ENCODE results near the gene TMEM30A. TPM values are rescaled to one million over a fixed set of nuclear protein-coding genes. Genes with fewer than 3 reads are reported as not detected.

TMEM30A gene
- polyA plus RNA-seq (2014; cell fraction: cytosol; rRNA removed) = 49.6 and 50.8 TPM in 2 replicates
- polyA plus RNA-seq (2014; cell fraction: nucleus; rRNA removed) = 24.2 and 24.6 TPM in 2 replicates

DNA sequence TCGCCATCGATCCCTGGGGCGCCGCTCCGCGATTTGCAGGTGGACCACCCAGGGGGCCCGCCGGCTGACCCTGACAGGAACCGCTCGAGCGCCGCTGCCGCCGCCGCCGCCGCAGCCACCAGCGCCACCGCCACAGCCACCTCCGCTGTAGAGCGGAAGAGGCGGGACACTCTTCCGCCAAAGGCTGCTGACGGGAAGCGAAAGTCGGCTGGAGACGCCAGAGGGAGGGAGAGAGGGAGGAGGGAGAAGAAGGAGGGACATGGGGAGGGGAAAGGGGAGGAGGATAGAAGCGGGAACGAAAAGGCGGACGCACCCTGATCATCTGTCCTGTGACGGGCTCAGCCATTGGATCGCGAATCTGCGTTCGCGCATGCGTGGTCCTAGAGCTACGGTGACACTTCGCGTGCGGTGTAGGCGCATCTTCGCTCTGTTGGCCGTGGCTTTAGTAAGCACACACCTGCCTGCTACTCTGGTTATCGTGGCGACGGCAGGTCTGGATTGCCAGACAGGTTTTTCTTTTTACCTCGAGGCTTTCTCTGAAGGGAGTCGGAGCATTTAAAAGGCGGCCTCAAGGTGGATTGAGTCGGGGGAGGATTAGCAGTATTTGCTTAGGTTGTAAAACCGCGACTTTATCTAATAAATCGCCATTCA, at the start of gene TMEM30A:
TSS of gene TMEM30A (minus strand) at position 161 of the 651 bp plus-strand sequence. CDS start at position 7, 154 bp downstream.
- DNase-seq (ENCODE audit: low spot score) = peak; percentile 100

DNA sequence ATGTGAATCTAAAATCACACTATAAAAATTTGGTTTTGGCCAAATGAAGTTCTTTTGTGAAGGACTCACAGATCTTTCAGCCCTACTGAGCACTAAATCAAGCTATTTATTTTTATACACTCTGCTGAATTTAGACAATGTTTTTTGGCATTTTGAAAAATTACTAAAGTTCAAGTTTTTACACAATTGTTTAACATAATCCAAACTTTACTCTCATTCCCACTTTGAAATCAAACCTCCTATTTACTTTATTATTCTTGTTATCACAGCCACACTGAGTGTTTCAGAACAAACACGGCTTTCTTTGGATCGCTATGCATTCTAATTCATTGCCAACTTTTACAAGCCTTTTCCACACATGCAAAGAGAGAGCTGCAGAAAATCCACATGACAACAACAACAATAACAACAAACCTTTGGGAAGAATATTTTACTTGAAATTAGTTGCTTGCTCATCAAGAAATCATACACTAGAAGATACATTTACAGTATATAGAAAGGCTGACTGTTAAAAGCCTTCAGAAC, 49.1 kb upstream of the TMEM30A start:
- no peak for DNase-seq (ENCODE audit: low spot score)

GRCh38 chr6:75331151-75331550, 46.6 kb upstream of the TMEM30A start:
- DNase-seq (ENCODE audit: low spot score) = no peak

DNA sequence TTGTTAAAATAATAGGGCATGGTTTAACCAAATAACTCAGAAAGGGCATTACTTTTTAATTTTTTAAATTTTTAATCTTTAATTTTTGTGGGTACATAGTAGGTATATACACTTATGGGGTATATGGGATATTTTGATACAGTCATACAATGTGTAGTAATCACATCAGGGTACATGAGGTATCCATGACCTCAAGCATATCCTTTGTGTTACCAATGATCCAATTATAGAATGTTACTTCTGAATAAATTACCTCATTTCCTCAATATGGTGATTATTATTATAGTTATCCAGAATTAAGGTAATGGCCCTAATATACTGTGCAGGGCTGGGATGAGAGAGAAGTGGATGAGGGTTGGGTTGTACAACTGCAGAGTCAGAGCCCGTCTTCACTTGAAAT, 45.1 kb upstream of the TMEM30A start:
- no peak for DNase-seq (ENCODE audit: low spot score)

DNA sequence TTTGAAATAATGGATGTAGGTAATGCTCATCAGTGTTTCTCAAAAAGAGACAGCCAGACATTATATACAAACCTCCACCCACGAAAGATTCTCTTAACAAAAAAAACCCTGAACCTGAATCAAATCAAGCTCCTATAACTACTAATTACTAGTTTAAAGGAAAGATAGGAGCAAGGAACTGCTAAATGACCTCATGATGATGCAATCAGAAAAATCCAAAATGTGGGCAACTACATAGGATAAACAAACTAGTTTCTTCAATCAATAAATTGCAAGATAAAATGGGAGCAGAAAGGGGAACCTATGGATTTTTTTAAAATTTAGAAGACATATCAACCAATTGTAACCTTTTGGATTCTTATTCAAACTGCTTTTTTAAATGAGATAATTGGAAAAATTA, 43.2 kb upstream of the TMEM30A start:
- DNase-seq (ENCODE audit: low spot score) = no peak

DNA sequence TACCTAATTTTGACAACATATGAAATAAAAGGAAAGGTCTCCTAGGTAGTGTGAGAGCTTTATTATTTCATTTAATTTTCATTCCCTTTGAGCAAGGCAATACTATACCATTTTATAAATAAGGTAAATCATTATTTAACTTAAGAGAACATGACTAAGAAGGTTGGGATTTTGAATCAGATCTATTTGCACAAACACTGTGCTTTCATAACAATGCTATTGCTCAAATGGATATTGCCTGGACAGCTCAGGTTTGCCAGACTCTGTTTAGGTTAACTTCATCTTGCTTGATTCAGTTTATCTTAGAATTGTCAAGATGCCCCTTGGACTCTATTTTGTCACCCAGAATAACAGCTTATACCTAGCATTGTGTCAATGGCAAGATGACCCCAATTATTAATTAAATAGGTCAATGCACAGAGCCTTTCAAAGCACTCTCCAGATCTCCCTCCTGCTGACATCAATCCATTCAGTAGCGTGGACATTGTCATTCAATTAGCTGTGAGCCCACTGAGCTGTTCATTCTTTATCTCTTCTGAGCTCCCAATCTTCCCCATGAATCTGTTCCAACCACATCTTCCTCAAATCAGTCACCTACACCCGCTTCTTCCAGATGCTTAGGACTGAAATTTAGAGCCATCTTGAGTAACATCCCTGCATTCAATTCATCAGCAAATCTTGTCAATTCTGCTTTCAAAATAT, 42.1 kb upstream of the TMEM30A start:
- DNase-seq (ENCODE audit: low spot score) = peak; percentile 17

- no peak for DNase-seq (ENCODE audit: low spot score)
Measured at GRCh38 chr6:75318900-75319299, 34.3 kb upstream of the TMEM30A start.

GRCh38 chr6:75317503-75318206, 33.1 kb upstream of the TMEM30A start:
- DNase-seq (ENCODE audit: low spot score) = no peak

DNA sequence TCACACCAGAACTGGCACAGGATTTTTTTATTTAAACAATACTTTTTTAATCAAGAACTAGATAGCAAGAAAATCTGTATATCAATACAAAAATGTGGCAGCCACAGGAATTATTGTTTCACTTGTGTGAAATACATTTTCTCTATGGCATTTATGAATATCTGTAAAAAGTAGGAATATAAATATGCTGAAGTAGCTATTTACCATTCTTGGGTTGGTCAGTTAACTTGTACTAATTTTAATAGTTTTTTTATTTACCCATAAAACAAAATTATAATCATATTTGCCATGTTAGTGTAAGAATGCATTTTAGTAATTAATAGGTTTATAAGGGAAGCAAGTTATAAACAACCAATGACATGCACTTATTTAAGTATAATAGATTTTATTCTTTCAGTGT, 31.4 kb upstream of the TMEM30A start:
- no peak for DNase-seq (ENCODE audit: low spot score)

DNA sequence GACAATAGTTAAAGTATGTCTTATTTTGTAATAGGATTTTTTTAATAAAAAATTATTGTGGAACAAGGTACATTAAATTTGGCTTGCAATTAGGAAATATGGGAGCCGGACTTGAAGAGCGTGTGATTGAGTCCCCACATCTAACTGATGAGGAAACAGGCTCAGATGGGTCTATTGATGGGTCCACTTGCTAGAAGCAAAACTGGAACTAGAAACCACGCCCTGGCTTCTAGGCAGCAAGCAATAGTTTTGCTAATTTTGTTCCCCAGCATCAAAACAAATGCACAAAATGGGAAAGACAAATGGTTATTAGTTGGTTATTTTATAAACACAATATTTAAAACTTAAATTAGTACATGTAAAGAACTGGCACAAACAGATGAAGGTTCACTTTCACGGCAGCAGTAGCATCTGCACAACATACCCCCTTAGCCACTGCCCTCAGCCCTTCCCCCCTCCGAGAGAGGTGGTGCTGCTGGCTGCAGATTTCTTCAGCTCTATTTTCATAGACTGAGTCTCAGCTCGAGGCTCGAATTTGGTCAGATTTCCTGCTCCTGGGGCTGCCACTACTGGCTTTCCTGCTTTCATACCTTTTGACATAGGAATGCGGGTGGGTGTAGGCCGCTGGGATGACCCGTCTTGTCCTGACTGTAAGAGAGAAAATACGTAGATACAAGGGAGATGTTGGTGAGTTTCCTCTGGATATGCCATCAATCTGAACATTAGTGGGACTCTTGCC, 23.8 kb upstream of the TMEM30A start:
- no peak for DNase-seq (ENCODE audit: low spot score)

- DNase-seq (ENCODE audit: low spot score) = no peak
Measured at GRCh38 chr6:75307364-75308004, 22.9 kb upstream of the TMEM30A start.

DNA sequence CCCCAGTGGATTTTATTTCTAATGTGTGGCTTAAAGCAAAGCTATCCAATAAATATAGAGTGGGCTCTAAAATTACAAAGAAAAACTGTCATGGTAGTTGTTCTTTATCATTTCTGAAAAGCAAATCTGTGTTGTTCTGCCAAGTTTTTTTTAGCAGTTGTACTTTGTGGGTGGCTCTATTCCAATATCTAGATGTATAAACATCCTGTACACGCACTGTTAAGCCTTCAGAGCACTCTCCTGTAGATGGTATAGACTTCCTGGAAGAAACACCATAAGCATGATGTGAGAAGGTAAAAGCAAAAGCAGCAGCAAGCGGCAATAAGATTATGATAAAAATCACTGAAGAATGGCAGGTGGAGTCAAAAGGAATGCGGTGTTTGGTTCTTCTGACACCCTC, 21.5 kb upstream of the TMEM30A start:
- DNase-seq (ENCODE audit: low spot score) = no peak

GRCh38 chr6:75305573-75305972, 21.0 kb upstream of the TMEM30A start:
- DNase-seq (ENCODE audit: low spot score) = no peak

DNA sequence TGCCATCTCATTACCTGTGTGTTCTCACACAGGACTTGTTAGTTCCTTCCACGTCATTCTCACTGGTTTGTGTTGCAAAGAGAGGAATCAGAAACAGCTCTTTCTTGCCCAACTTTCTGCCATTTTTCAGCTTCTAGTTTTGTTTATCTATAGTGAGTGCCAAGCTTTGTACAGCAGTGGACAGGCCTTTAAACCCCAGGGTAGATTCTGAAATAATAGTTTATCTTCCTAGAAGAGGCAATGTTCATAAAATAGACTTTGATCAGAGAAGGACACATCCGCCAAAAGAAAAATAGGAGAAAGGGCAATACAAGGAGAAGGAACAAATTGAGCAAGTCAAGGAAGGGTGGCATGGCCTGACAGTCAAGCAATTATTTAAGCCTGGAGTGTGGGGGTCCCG, 17.7 kb upstream of the TMEM30A start:
- no peak for DNase-seq (ENCODE audit: low spot score)

DNA sequence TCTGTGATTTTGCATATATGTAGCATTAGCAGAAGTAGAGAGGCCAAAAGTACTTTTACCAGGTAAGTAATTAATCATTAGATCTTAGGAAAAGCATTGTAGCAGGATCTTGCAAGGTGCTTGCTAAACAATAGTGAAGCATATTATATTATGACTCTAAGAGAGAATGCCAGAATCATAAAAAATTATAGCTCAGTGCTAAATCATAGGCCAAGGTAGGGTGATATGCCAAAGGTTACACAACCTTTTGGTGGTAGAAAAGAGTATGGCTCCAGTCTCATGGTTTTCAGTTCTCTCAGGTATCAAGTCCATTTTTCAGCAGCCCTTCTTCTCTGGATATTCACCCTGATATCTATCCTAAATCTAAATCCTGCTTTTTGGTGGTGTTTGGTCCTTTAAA, 16.9 kb upstream of the TMEM30A start:
- no peak for DNase-seq (ENCODE audit: low spot score)

DNA sequence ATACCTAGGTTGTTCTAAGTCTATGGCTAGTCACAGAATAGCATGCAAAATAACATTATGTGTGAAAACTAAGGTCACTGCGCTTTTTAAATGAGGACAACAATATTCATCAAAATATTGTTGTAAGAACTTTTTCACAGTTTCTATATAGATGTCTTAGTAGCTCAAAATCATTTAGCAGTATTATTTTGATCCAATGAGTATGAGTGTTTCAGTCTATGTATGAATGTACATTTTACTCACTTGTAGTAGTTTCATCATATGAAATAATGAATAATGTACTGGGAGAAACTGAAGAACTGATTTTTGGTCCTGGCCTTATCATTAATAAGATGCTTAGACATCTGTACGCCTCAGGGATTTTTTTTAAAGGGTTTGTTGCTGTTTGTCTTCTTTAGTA, 16.5 kb upstream of the TMEM30A start:
- no peak for DNase-seq (ENCODE audit: low spot score)

GRCh38 chr6:75300531-75300855, 15.9 kb upstream of the TMEM30A start:
- DNase-seq (ENCODE audit: low spot score) = no peak

- DNase-seq (ENCODE audit: low spot score) = no peak
Measured at GRCh38 chr6:75299801-75300530, 15.4 kb upstream of the TMEM30A start.

- peak; percentile 71 for DNase-seq (ENCODE audit: low spot score)
Measured at GRCh38 chr6:75296811-75297779, 12.5 kb upstream of the TMEM30A start.

All from SK-N-DZ (cell line).